ENCODE measurements around the gene SERPINF2. TPM values are rescaled to one million over a fixed set of nuclear protein-coding genes. Genes with fewer than 3 reads are reported as not detected.

The SERPINF2 gene
- total RNA-seq, 1 donor from 2014 or later = 74.5 TPM

GRCh38 chr17:1746975-1747543, 4.4 kb downstream of the SERPINF2 start:
- no peak for TF ChIP-seq CTCF (IDR thresholded peaks at IDR 0.05; ENCODE audit: unreplicated experiment)
- Mint-ChIP-seq H3K4me1 (ENCODE audit: low read depth) (peaks cover 19% of the 10 kb centered on the region), H3K9me3 (ENCODE audit: low read depth) (no peaks in the 10 kb centered on the region), H3K4me3 (ENCODE audit: low read depth) (no peak overlapping the region), H3K27me3 (no peaks in the 10 kb centered on the region), H3K27ac (no peak overlapping the region), H3K36me3 (ENCODE audit: insufficient read depth) (no peaks in the 10 kb centered on the region)
- no peak for DNase-seq (ENCODE audit: low spot score, unreplicated experiment)

- H3K9me3 Mint-ChIP-seq (ENCODE audit: low read depth) = no peaks in the 10 kb centered on the region
- H3K4me3 Mint-ChIP-seq (ENCODE audit: low read depth) = no peak overlapping the region
- no peaks in the 10 kb centered on the region for H3K36me3 Mint-ChIP-seq (ENCODE audit: insufficient read depth)
- H3K27me3 Mint-ChIP-seq = no peaks in the 10 kb centered on the region
- TF ChIP-seq CTCF (IDR thresholded peaks at IDR 0.05; ENCODE audit: unreplicated experiment) = no peak
- no peak for DNase-seq (ENCODE audit: low spot score, unreplicated experiment)
- H3K4me1 Mint-ChIP-seq (ENCODE audit: low read depth) = peaks cover 5% of the 10 kb centered on the region
- H3K27ac Mint-ChIP-seq = peak overlapping the region; percentile 56
Measured at GRCh38 chr17:1750628-1751027, 8.0 kb downstream of the SERPINF2 start.

- TF ChIP-seq CTCF (IDR thresholded peaks at IDR 0.05; ENCODE audit: unreplicated experiment) = no peak
- Mint-ChIP-seq H3K4me1 (ENCODE audit: low read depth) (peaks cover 7% of the 10 kb centered on the region), H3K36me3 (ENCODE audit: insufficient read depth) (no peaks in the 10 kb centered on the region), H3K27me3 (no peaks in the 10 kb centered on the region), H3K27ac (peak overlapping the region; percentile 33), H3K9me3 (ENCODE audit: low read depth) (no peaks in the 10 kb centered on the region), H3K4me3 (ENCODE audit: low read depth) (no peak overlapping the region)
- DNase-seq (ENCODE audit: low spot score, unreplicated experiment) = no peak
Measured at GRCh38 chr17:1752425-1753262, 10.0 kb downstream of the SERPINF2 start.

GRCh38 chr17:1753767-1754429, 11.2 kb downstream of the SERPINF2 start:
- no peaks in the 10 kb centered on the region for H3K36me3 Mint-ChIP-seq (ENCODE audit: insufficient read depth)
- H3K27me3 Mint-ChIP-seq = no peaks in the 10 kb centered on the region
- TF ChIP-seq CTCF (IDR thresholded peaks at IDR 0.05; ENCODE audit: unreplicated experiment) = no peak
- no peak for DNase-seq (ENCODE audit: low spot score, unreplicated experiment)
- no peak overlapping the region for H3K4me3 Mint-ChIP-seq (ENCODE audit: low read depth)
- no peak overlapping the region for H3K27ac Mint-ChIP-seq
- peaks cover 7% of the 10 kb centered on the region for H3K4me1 Mint-ChIP-seq (ENCODE audit: low read depth)
- H3K9me3 Mint-ChIP-seq (ENCODE audit: low read depth) = no peaks in the 10 kb centered on the region

- DNase-seq (ENCODE audit: low spot score, unreplicated experiment) = no peak
- H3K27me3 Mint-ChIP-seq = no peaks in the 10 kb centered on the region
- H3K9me3 Mint-ChIP-seq (ENCODE audit: low read depth) = no peaks in the 10 kb centered on the region
- TF ChIP-seq CTCF (IDR thresholded peaks at IDR 0.05; ENCODE audit: unreplicated experiment) = no peak
- no peaks in the 10 kb centered on the region for H3K36me3 Mint-ChIP-seq (ENCODE audit: insufficient read depth)
- peaks cover 7% of the 10 kb centered on the region for H3K4me1 Mint-ChIP-seq (ENCODE audit: low read depth)
- no peak overlapping the region for H3K4me3 Mint-ChIP-seq (ENCODE audit: low read depth)
- H3K27ac Mint-ChIP-seq = no peak overlapping the region
Measured at GRCh38 chr17:1754430-1755112, 11.9 kb downstream of the SERPINF2 start.

All from progenitor cell of endocrine pancreas (in vitro differentiated cells).